ENCODE measurements around the gene ZP3. TPM values are rescaled to one million over a fixed set of nuclear protein-coding genes. Genes with fewer than 3 reads are reported as not detected.

ZP3 gene
- total RNA-seq (1 to 10 TPM; 2.8 to 6.1 TPM), polyA plus RNA-seq (1 to 10 TPM; 1.9 to 4.1 TPM)

DNA sequence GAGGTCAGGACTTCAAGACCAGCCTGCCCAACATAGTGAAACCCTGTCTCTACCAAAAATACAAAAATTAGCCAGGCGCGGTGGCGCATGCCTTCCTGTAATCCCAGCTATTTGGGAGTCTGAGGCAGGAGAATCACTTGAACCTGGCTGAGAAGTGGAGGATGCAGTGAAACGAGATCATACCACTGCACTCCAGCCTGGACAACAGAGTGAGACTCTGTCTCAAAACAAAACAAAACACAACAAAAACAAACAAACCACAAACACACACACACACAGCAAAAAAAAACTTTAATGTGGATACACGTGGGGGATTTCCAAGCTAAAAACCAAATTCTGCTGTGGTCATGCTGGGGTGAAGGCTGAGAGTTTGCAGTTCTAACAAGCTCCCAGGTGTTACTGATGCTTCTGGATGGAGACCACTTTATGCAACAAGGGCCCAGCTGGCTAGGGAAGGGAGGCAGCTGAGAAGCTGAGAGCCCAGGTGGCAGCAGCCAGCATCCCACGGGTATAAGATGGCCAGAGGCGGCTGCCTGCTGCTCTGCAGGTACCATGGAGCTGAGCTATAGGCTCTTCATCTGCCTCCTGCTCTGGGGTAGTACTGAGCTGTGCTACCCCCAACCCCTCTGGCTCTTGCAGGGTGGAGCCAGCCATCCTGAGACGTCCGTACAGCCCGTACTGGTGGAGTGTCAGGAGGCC is at the start of gene ZP3:
ZP3 (plus strand) TSS at position 538 of the 699 bp plus-strand sequence; CDS start at position 553, 15 bp downstream.
- POLR2A ChIA-PET (ENCODE audit: partially characterized antibody) = no interaction called here

DNA sequence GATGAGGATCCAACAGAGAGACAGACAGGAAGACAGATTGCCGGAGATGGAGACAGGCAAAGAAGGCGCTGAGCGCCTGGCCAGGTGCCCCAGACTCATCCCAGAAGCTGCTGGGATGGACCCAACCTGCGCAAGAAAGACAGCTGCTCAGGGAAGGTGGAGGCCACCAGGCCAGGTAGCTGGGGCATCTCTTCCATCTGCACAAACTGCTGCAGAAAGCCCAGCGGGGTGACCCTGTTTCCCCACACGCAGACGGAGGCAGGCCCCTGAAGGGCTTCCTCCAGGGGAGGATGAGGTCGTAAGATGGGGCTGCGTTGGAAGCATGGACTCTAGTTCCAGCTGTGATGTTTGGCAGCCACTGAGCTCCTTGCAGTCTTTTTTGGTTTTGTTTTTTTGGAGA is 49.5 kb upstream of the ZP3 start:
- no peaks in the 10 kb centered on the region for H3K36me3 Mint-ChIP-seq

More for the DNA sequence above, at the start of gene ZP3:
- CTCF ChIA-PET (ENCODE audit: partially characterized antibody) = interaction anchor here (0.6 kb wide), 1 partner anchor 63 kb away, joined by 3 read pairs; no protein-coding TSS in a partner anchor
- intact Hi-C loops (cut with micrococcal nuclease) = no loop called here
- peaks cover 0 to 7% (median 3%) of the 10 kb centered on the region in 4 donors for H3K4me1 Mint-ChIP-seq
- H3K4me3 Mint-ChIP-seq = no peak within 1 kb of the TSS
- H3K9me3 Mint-ChIP-seq = no peaks in the 10 kb centered on the region
- peak in 1 of 5 donors; percentile 17 for DNase-seq
- no peaks in the 10 kb centered on the region for H3K36me3 Mint-ChIP-seq
- H3K27ac Mint-ChIP-seq = peak within 1 kb of the TSS in 2 of 7 donors; percentile 55 to 75
- no peak within 1 kb of the TSS for H3K4me3 ChIP-seq (ENCODE audit: low read length in 2 of 2)
- H3K4me1 ChIP-seq (ENCODE audit: insufficient read depth, low read length) = no peaks in the 10 kb centered on the region
- no peaks in the 10 kb centered on the region for H3K27me3 ChIP-seq (ENCODE audit: insufficient read depth, low read length)
- peaks cover 2 to 3% of the 10 kb centered on the region in 2 donors for H3K27me3 Mint-ChIP-seq
- H3K36me3 ChIP-seq (ENCODE audit: insufficient read depth, low read length) = no peaks in the 10 kb centered on the region
- no peaks in the 10 kb centered on the region for H3K9me3 ChIP-seq (ENCODE audit: control insufficient read depth in 1 of 2, low read length in 2 of 2)
- no peak within 1 kb of the TSS for H3K27ac ChIP-seq (ENCODE audit: low read depth, low read length)

DNA sequence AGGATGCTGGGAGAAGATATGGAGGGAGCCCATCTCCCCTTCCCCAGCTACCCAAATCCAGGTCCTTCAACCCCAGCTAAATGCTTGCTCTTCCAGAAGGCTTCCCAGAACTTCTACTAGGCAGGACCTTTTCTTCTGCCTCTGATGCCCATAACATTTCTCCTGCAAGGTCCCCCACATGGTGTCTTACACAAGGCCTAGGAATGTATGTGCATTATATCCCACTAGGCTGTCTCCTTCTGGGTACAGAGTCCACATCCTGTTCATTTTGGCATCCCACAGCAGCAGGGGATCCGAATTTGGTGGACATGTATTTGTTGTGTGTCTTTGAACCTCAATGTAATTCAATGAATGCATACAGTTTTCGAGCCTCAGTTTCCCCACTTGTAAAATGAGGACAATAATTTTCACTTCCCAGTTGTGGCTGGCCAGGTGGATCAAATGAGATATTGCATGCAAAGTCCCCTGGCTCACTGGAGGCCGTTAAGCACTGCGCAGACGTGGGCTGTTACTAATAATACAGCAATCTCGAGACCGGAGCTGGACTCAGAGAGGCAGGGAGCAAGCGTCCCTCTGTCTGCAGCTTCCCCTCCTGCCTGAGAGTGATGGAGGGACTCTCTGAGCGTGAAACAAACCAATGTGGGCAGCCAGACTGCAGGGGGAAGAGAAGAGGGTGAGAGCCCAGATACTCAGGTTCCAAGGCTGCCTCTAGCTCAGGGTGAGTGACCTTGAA is 47.4 kb upstream of the ZP3 start:
- Histone ChIP-seq H3K9me3 (ENCODE audit: control insufficient read depth in 1 of 2, low read length in 2 of 2) (no peaks in the 10 kb centered on the region), H3K27me3 (ENCODE audit: insufficient read depth, low read length) (no peaks in the 10 kb centered on the region), H3K36me3 (ENCODE audit: insufficient read depth, low read length) (no peaks in the 10 kb centered on the region), H3K4me1 (ENCODE audit: insufficient read depth, low read length) (peaks cover 6% of the 10 kb centered on the region), H3K27ac (ENCODE audit: low read depth, low read length) (no peak overlapping the region), H3K4me3 (ENCODE audit: low read length in 2 of 2) (no peak overlapping the region)
- Mint-ChIP-seq H3K9me3 (no peaks in the 10 kb centered on the region), H3K27me3 (peaks cover 1 to 4% of the 10 kb centered on the region in 2 donors), H3K4me3 (no peak overlapping the region), H3K4me1 (peaks cover 3 to 6% (median 4%) of the 10 kb centered on the region in 4 donors), H3K36me3 (no peaks in the 10 kb centered on the region), H3K27ac (peak overlapping the region in 1 of 7 donors; percentile 60)
- ChIA-PET CTCF (ENCODE audit: partially characterized antibody) (no interaction called here), POLR2A (ENCODE audit: partially characterized antibody) (interaction anchor here (0.7 to 1.9 kb wide), 2 partner anchors 16 to 59 kb away, joined by 3 to 5 read pairs; no protein-coding TSS in a partner anchor)
- intact Hi-C loops (cut with micrococcal nuclease) = no loop called here
- DNase-seq = no peak

More for the DNA sequence above, 49.5 kb upstream of the ZP3 start:
- Histone ChIP-seq H3K9me3 (ENCODE audit: control insufficient read depth in 1 of 2, low read length in 2 of 2) (no peaks in the 10 kb centered on the region), H3K27ac (ENCODE audit: low read depth, low read length) (no peak overlapping the region), H3K36me3 (ENCODE audit: insufficient read depth, low read length) (no peaks in the 10 kb centered on the region), H3K4me1 (ENCODE audit: insufficient read depth, low read length) (peaks cover 2% of the 10 kb centered on the region), H3K4me3 (ENCODE audit: low read length in 2 of 2) (no peak overlapping the region), H3K27me3 (ENCODE audit: insufficient read depth, low read length) (no peaks in the 10 kb centered on the region)
- Mint-ChIP-seq H3K9me3 (no peaks in the 10 kb centered on the region), H3K27me3 (peaks cover 1 to 7% of the 10 kb centered on the region in 2 donors), H3K27ac (no peak overlapping the region), H3K4me1 (peaks cover under 1 to 3% (median under 1%) of the 10 kb centered on the region in 4 donors), H3K4me3 (no peak overlapping the region)
- no peak for DNase-seq
- ChIA-PET POLR2A (ENCODE audit: partially characterized antibody) (no interaction called here), CTCF (ENCODE audit: partially characterized antibody) (no interaction called here)
- intact Hi-C loops (cut with micrococcal nuclease) = no loop called here

DNA sequence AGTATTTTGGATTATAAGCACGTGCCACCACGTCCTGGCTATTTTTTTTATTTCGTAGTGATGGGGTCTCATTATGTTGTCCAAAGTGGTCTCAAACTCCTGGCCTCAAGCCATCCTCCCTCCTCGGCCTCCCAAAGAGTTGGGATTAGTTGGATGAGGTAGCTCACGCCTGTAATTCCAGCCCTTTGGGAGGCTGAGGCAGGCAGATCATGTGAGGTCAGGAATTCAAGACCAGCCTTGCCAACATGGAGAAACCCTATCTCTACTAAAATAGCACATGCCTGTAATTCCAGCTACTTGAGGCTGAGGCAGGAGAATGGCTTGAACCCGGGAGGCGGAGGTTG is 44.2 kb upstream of the ZP3 start:
- no peaks in the 10 kb centered on the region for H3K36me3 Mint-ChIP-seq
- H3K4me1 ChIP-seq (ENCODE audit: insufficient read depth, low read length) = peaks cover 6% of the 10 kb centered on the region
- no peaks in the 10 kb centered on the region for H3K27me3 Mint-ChIP-seq
- H3K27me3 ChIP-seq (ENCODE audit: insufficient read depth, low read length) = no peaks in the 10 kb centered on the region
- H3K9me3 ChIP-seq (ENCODE audit: control insufficient read depth in 1 of 2, low read length in 2 of 2) = no peaks in the 10 kb centered on the region
- peaks cover 3 to 6% (median 4%) of the 10 kb centered on the region in 4 donors for H3K4me1 Mint-ChIP-seq
- ChIA-PET POLR2A (ENCODE audit: partially characterized antibody) (no interaction called here), CTCF (ENCODE audit: partially characterized antibody) (no interaction called here)
- H3K27ac ChIP-seq (ENCODE audit: low read depth, low read length) = peak overlapping the region; percentile 34
- H3K27ac Mint-ChIP-seq = peak overlapping the region in 4 of 7 donors; percentile 18 to 90 (median 72)
- DNase-seq = no peak
- peak overlapping the region; percentile 76 to 86 (median 80) for H3K4me3 Mint-ChIP-seq
- H3K36me3 ChIP-seq (ENCODE audit: insufficient read depth, low read length) = no peaks in the 10 kb centered on the region
- intact Hi-C loops (cut with micrococcal nuclease) = no loop called here
- no peak overlapping the region for H3K4me3 ChIP-seq (ENCODE audit: low read length in 2 of 2)
- H3K9me3 Mint-ChIP-seq = no peaks in the 10 kb centered on the region

DNA sequence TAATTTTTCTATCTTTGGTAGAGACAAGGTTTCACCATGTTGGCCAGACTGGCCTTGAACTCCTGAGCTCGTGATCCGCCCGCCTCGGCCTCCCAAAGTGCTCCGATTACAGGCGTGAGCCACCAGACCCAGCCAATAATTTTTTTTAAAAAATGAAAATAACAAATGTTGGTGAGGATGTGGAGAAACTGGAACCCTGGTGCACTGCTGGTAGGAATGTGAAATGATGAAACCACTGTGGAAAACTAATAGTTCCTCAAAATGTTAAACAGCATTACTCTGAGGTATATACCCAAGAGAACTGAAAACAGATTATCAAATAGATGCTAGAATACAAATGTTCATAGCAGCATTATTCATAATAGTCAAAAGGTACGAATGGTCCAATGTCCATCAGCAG is 42.9 kb upstream of the ZP3 start:
- H3K27me3 ChIP-seq (ENCODE audit: insufficient read depth, low read length) = no peaks in the 10 kb centered on the region
- no peaks in the 10 kb centered on the region for H3K36me3 Mint-ChIP-seq
- H3K27ac Mint-ChIP-seq = no peak overlapping the region
- no peaks in the 10 kb centered on the region for H3K36me3 ChIP-seq (ENCODE audit: insufficient read depth, low read length)
- DNase-seq = no peak
- H3K27me3 Mint-ChIP-seq = no peaks in the 10 kb centered on the region
- H3K4me1 Mint-ChIP-seq = peaks cover 3 to 6% (median 4%) of the 10 kb centered on the region in 4 donors
- no peak overlapping the region for H3K4me3 Mint-ChIP-seq
- peaks cover 6% of the 10 kb centered on the region for H3K4me1 ChIP-seq (ENCODE audit: insufficient read depth, low read length)
- POLR2A ChIA-PET (ENCODE audit: partially characterized antibody) = interaction anchor here (1.3 kb wide), 1 partner anchor 11 kb away, joined by 3 read pairs; no protein-coding TSS in a partner anchor
- intact Hi-C loops (cut with micrococcal nuclease) = no loop called here
- no peaks in the 10 kb centered on the region for H3K9me3 ChIP-seq (ENCODE audit: control insufficient read depth in 1 of 2, low read length in 2 of 2)
- no peak overlapping the region for H3K27ac ChIP-seq (ENCODE audit: low read depth, low read length)
- H3K4me3 ChIP-seq (ENCODE audit: low read length in 2 of 2) = no peak overlapping the region
- H3K9me3 Mint-ChIP-seq = no peaks in the 10 kb centered on the region
- CTCF ChIA-PET (ENCODE audit: partially characterized antibody) = no interaction called here

DNA sequence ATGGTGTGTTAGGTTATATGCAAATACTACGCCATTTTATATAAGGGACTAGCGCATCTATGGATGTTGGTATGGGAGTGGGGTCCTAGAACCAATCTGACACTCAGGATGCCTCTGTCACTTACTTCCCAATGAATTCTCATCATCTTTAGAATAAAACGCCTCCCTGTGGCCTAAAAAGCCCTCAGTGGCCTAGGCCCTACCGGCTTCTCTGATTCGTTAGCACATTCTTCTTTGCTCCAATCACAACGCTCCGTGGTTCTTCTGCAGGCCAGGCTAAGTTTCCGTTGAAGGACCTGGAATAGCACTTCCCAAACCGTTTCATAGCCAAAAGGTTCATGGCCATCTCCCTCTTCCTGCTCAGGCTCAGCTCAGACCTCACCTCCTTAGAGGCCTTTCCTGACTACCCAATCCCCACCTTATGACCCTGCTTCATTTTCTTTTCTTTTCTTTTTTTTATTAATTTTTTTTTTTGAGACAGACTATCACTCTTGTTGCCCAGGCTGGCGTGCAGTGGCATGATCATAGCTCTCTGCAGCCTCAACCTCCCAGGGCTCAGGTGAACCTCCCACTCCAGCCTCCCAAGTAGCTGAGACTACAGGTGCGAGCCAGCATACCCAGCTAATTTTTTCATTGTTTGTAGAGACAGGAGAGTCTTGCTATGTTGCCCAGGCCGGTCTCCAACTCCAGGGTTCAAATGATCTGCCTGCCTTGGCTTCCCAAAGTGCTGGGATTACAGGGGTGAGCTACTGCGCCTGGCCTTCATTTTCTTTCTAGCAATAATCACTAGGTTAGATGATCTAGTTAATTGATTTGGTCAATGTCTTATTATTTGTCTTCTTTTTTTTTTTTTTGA is 41.4 kb upstream of the ZP3 start:
- H3K4me1 ChIP-seq (ENCODE audit: insufficient read depth, low read length) = peaks cover 6% of the 10 kb centered on the region
- H3K27ac ChIP-seq (ENCODE audit: low read depth, low read length) = no peak overlapping the region
- intact Hi-C loops (cut with micrococcal nuclease) = no loop called here
- no peak overlapping the region for H3K4me3 Mint-ChIP-seq
- ChIA-PET POLR2A (ENCODE audit: partially characterized antibody) (no interaction called here), CTCF (ENCODE audit: partially characterized antibody) (interaction anchor here (0.7 to 0.8 kb wide), 2 partner anchors 11 to 21 kb away, joined by 3 to 5 read pairs; no protein-coding TSS in a partner anchor)
- no peaks in the 10 kb centered on the region for H3K27me3 Mint-ChIP-seq
- H3K36me3 ChIP-seq (ENCODE audit: insufficient read depth, low read length) = no peaks in the 10 kb centered on the region
- no peaks in the 10 kb centered on the region for H3K36me3 Mint-ChIP-seq
- H3K9me3 Mint-ChIP-seq = no peaks in the 10 kb centered on the region
- H3K4me3 ChIP-seq (ENCODE audit: low read length in 2 of 2) = no peak overlapping the region
- no peak for DNase-seq
- peak overlapping the region in 1 of 7 donors; percentile 43 for H3K27ac Mint-ChIP-seq
- peaks cover 3 to 6% (median 4%) of the 10 kb centered on the region in 4 donors for H3K4me1 Mint-ChIP-seq
- no peaks in the 10 kb centered on the region for H3K27me3 ChIP-seq (ENCODE audit: insufficient read depth, low read length)
- H3K9me3 ChIP-seq (ENCODE audit: control insufficient read depth in 1 of 2, low read length in 2 of 2) = no peaks in the 10 kb centered on the region

All from CD4-positive, alpha-beta memory T cell (primary cell).